DMS 273 (cell line): ENCODE data around the gene DYNC2I2.
"Not testable (repeated sequence)": the region's sequence is repeated elsewhere in the genome, so short reads cannot be mapped to it uniquely, and the experiment has no call there.

ENCODE experiments used
- DNase-seq: peaks from one replicate; lab custom pipeline; 2025; ENCODE audit not compliant: unreplicated experiment; lab: John Stamatoyannopoulos, UW

DYNC2I2 gene

DNA sequence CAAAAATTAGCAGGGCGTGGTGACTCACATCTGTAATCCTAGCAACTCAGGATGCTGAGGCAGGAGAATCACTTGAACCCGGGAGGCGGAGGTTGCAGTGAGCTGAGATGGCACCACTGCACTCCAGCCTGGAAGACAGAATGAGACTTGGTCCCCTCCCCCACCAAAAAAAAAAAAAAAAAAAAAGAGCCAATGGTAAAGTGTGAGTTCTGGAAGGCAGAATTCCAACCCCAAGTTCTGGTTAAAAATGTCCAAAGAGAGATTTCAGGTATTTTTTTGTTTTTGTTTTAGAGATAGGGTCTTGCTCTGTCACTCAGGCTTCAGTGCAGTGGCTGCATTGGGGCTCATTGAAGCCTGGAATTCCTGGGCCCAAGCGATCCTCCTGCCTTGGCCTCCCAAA, 30.8 kb upstream of the DYNC2I2 start:
- no peak for DNase-seq

- DNase-seq = no peak
Measured at GRCh38 chr9:128685636-128686489, 29.2 kb upstream of the DYNC2I2 start.

- DNase-seq = no peak
Measured at GRCh38 chr9:128684325-128685199, 27.9 kb upstream of the DYNC2I2 start.

DNA sequence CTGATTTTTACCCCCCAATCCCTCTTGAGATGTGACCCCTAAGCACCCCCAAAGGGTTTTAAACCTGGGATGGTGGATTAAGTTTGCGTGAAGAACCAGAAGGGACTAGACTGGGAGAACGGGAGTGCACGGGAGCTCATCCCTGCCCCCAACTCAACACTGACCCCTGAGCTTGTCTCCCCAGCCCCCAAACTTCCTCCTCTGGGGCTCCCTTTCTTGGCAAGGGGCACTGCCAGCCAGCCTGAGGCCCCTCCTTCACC, 27.3 kb upstream of the DYNC2I2 start:
- DNase-seq = no peak

- DNase-seq = no peak
Measured at GRCh38 chr9:128683340-128684064, 26.9 kb upstream of the DYNC2I2 start.

GRCh38 chr9:128677794-128678193, 21.1 kb upstream of the DYNC2I2 start:
- no peak for DNase-seq

DNA sequence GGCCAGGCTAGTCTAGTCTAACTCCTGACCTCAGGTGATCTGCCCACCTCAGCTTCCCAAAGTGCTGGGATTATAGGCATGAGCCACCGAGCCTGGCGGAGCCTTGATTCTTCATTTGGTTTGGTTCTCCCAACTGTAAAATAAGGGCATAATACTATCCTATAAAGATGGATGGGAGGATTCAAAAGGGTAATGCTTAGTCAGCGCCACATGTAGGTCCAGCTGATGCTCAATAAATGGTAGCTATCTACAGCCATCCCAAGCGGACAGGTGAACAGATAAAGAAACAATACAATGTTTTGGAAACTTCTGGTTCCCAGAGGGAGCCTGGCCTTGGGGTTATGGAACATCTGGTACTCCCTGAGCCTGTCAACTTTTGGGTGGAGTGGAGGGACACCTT, 18.7 kb upstream of the DYNC2I2 start:
- DNase-seq = no peak

- no peak for DNase-seq
Measured at GRCh38 chr9:128669786-128670185, 13.1 kb upstream of the DYNC2I2 start.

GRCh38 chr9:128666481-128666941, 9.9 kb upstream of the DYNC2I2 start:
- not testable (repeated sequence) for DNase-seq

DNA sequence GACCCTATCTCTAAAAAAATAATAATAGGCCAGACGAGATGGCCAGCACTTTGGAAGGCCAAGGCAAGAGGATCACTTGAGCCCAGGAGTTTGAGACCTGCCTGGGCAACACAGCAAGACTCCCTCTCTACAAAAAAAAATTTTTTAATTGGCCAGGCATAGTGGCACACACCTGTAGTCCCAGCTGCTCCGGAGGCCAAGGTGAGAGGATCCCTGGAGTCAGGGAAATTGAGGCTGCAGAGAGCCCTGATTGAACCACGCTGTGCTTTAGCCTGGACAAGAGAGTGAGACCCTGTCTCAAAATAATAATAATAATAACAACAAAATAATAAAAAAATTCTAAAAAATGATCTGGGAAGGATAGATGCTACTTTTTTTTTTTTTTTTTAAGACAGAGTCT, 1.1 kb upstream of the DYNC2I2 start:
- DNase-seq = no peak

DNA sequence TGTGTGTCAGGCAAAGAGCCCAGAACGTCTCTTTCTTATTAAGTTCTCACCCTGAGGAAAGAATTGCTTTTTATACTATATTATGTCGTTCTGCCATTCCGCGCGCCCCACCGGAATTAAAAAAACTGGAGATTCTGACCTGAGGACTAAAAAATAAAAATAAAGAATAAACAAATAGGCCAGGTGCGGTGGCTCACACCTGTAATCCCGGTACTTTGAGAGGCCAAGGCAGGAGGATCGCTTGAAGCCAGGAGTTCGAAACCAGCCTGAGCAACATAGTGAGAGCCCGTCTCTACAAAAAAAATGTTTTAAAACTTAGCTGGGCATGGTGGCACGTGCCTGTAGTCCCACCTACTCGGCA, 677 bp upstream of the DYNC2I2 start:
- no peak for DNase-seq

- DNase-seq = no peak
Measured at GRCh38 chr9:128654481-128654880, 2.2 kb downstream of the DYNC2I2 start.

DNA sequence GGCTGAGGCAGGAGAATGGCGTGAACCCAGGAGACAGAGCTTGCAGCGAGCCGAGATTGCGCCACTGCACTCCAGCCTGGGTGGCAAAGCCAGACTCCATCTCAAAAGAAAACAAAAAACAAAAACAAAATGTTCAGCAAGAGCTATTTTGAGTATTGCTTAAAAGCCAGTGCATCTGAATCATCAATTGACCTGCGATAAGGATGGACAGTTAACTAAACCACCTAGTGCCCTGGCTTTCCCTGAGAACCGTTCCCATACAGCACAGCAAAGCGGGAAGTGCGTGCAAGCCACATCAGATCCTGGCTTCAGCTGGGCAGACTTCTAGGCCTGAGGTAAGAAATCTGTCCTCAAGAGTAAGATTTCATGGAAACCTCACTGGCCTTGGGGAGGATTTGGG, 2.7 kb downstream of the DYNC2I2 start:
- no peak for DNase-seq

DNA sequence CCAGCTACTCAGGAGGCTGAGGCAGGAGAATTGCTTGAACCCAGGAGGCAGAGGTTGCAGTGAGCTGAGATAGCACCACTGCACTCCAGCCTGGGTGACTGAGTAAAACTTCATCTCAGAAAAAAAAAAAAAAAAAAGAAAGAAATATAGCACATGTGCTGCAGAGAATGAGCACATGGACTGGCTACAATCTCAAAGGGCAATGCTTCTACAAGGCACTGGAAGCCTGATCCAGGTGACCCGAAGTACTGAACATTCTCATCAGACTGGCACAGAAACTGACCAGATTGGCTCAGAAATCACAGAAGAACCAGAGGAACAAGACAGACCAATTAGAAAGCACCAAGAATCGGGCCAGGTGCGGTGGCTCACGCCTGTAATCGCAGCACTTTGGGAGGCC, 4.8 kb downstream of the DYNC2I2 start:
- no peak for DNase-seq

GRCh38 chr9:128648206-128648605, 8.4 kb downstream of the DYNC2I2 start:
- peak; percentile 46 for DNase-seq

GRCh38 chr9:128643519-128644300, 12.9 kb downstream of the DYNC2I2 start:
- DNase-seq = peak; percentile 34

- DNase-seq = no peak
Measured at GRCh38 chr9:128642675-128643245, 13.9 kb downstream of the DYNC2I2 start.

- DNase-seq = no peak
Measured at GRCh38 chr9:128640603-128641002, 16.0 kb downstream of the DYNC2I2 start.

DNA sequence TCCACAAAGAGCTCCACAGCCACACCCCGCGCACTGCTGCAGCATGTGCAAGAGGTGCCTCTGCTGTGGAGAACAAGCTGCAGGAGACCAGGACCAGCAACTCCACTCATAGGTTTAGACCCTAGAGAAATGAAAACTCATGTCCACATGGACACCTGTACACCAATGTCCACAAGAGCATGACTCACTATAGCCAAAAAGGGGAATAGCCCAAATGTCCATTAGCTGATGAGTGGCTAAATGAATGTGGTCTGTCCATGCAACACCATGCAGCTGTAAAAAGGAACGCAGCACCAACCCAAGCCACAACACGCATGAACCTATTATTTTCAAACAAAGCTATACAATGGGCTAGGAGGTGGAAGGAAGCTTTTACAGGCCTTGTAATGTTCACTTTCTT, 18.1 kb downstream of the DYNC2I2 start:
- no peak for DNase-seq

DNA sequence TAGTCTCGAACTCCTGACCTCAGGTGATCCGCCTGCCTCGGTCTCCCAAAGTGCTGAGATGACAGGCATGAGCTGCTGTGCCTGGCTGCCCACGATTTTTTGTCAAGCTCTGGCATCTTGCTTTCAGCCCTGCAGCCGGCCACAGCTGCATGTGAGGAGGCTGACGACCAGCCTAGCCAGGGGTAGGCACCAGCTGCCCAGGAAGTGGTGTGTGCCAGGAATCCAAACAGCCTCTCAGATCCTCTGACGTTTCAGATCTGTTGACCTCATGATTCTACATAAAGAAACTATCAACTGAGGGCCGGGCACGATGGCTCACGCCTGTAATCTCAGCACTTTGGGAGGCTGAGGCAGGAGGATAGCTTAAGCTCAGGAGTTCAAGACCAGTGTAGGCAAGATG, 19.0 kb downstream of the DYNC2I2 start:
- peak; percentile 76 for DNase-seq
